Measurements from ENCODE around the gene MGST2.

The MGST2 gene

DNA sequence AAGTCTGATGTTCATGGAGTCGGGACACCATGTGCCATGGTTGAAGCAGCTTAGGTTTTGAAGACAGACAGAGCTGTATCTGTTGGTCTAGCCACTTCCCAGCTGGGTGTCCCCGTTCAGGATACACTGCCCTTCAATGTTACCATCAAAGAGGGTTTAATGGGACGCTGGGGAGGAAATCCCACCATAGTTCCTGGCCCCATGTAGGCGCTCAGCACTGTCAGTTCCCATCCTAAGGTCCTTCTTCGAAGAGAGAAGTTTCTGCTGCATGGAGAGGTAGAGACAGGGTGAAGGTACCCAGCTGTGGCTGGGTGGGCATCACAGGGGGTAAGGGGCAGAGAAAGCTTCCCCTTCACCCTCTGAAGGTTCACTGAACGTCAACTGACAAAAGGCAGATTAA, 3.7 kb downstream of the MGST2 start:
- Histone ChIP-seq H3K9ac (ENCODE audit: low read depth, low read length, poor library complexity, severe bottlenecking) (peak overlapping the region; percentile 99), H3F3A (ENCODE audit: low read depth) (no peaks in the 10 kb centered on the region), H3K4me1 (ENCODE audit: insufficient read depth, low read length, poor library complexity, severe bottlenecking) (peaks cover 62% of the 10 kb centered on the region), H3K36me3 (ENCODE audit: insufficient read depth, low read length) (peaks cover 7% of the 10 kb centered on the region), H3K4me2 (ENCODE audit: low read depth, low read length, poor library complexity, severe bottlenecking) (peak overlapping the region; percentile 90), H3K9me3 (ENCODE audit: insufficient read depth, low read depth, low read length) (no peaks in the 10 kb centered on the region), H3K4me3 (ENCODE audit: low read length, poor library complexity, severe bottlenecking) (peak overlapping the region; percentile 98), H3K79me2 (ENCODE audit: insufficient read depth, low read length) (peaks cover 94% of the 10 kb centered on the region), H4K20me1 (ENCODE audit: insufficient read depth, low read length, poor library complexity, severe bottlenecking) (peaks cover 14% of the 10 kb centered on the region), H3K27me3 (ENCODE audit: insufficient read depth, low read length, poor library complexity, severe bottlenecking) (no peaks in the 10 kb centered on the region), H2AFZ (ENCODE audit: low read length) (no peak overlapping the region), H3K9me2 (replicated peaks; ENCODE audit: low read depth, low read length) (no peaks in the 10 kb centered on the region)
- TF ChIP-seq, protein P1, sequence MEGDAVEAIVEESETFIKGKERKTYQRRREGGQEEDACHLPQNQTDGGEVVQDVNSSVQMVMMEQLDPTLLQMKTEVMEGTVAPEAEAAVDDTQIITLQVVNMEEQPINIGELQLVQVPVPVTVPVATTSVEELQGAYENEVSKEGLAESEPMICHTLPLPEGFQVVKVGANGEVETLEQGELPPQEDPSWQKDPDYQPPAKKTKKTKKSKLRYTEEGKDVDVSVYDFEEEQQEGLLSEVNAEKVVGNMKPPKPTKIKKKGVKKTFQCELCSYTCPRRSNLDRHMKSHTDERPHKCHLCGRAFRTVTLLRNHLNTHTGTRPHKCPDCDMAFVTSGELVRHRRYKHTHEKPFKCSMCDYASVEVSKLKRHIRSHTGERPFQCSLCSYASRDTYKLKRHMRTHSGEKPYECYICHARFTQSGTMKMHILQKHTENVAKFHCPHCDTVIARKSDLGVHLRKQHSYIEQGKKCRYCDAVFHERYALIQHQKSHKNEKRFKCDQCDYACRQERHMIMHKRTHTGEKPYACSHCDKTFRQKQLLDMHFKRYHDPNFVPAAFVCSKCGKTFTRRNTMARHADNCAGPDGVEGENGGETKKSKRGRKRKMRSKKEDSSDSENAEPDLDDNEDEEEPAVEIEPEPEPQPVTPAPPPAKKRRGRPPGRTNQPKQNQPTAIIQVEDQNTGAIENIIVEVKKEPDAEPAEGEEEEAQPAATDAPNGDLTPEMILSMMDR (conservative IDR thresholded peaks at IDR 0.05; ENCODE audit: low read length) = no peak
- TF ChIP-seq EZH2phosphoT487 (IDR thresholded peaks at IDR 0.05; ENCODE audit: borderline replicate concordance) = no peak

DNA sequence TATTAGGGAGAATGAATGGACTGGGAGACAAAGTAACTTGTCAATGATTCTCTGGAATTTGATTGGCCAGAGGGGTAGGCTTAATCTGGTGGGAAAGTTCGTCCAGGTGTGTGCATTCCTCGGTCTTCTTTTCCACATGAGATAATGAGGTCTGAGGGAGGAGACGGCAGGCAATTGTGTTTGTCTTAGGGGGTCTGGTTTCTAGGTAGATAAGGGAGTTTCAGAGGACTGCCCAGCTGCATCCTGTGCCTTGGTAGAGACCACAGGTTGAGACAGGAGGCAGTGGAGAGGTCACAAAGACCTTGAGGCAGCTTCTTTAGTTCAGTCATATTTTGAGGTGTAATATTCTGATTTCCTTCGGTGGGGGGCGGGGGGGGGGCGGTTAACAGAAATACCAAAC, 4.3 kb downstream of the MGST2 start:
- peak overlapping the region; percentile 98 for H3K4me3 ChIP-seq (ENCODE audit: low read length, poor library complexity, severe bottlenecking)
- no peak for TF ChIP-seq EZH2phosphoT487 (IDR thresholded peaks at IDR 0.05; ENCODE audit: borderline replicate concordance)
- TF ChIP-seq, protein P1 (conservative IDR thresholded peaks at IDR 0.05; ENCODE audit: low read length) = no peak
- H3K27me3 ChIP-seq (ENCODE audit: insufficient read depth, low read length, poor library complexity, severe bottlenecking) = no peaks in the 10 kb centered on the region
- H3K9me2 ChIP-seq (replicated peaks; ENCODE audit: low read depth, low read length) = no peaks in the 10 kb centered on the region
- H3K9me3 ChIP-seq (ENCODE audit: insufficient read depth, low read depth, low read length) = no peaks in the 10 kb centered on the region
- no peak overlapping the region for H2AFZ ChIP-seq (ENCODE audit: low read length)
- H3F3A ChIP-seq (ENCODE audit: low read depth) = no peaks in the 10 kb centered on the region
- H3K79me2 ChIP-seq (ENCODE audit: insufficient read depth, low read length) = peaks cover 98% of the 10 kb centered on the region
- peak overlapping the region; percentile 99 for H3K9ac ChIP-seq (ENCODE audit: low read depth, low read length, poor library complexity, severe bottlenecking)
- H4K20me1 ChIP-seq (ENCODE audit: insufficient read depth, low read length, poor library complexity, severe bottlenecking) = peaks cover 15% of the 10 kb centered on the region
- peak overlapping the region; percentile 90 for H3K4me2 ChIP-seq (ENCODE audit: low read depth, low read length, poor library complexity, severe bottlenecking)
- H3K36me3 ChIP-seq (ENCODE audit: insufficient read depth, low read length) = peaks cover 7% of the 10 kb centered on the region
- H3K4me1 ChIP-seq (ENCODE audit: insufficient read depth, low read length, poor library complexity, severe bottlenecking) = peaks cover 60% of the 10 kb centered on the region

DNA sequence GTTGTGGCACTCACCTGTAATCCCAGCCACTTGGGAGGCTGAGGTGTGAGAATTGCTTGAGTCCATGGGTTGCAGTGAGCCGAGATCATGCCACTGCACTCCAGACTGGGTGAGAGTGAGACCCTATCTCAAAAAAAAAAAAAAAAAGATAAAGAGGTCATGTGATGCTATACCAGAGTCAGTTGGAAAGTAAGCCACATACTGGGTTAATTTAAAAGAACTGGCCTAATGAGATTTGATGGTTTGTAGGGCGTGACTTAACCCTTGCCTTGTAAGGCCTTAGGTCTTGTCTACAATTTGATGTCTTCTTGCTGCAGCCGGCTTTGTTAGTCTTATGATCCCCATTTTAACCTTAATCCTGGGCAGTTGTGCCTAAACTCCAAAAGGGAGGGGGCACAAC, 5.2 kb downstream of the MGST2 start:
- H2AFZ ChIP-seq (ENCODE audit: low read length) = no peak overlapping the region
- H3K9me2 ChIP-seq (replicated peaks; ENCODE audit: low read depth, low read length) = no peaks in the 10 kb centered on the region
- no peaks in the 10 kb centered on the region for H3K27me3 ChIP-seq (ENCODE audit: insufficient read depth, low read length, poor library complexity, severe bottlenecking)
- peak overlapping the region; percentile 98 for H3K4me3 ChIP-seq (ENCODE audit: low read length, poor library complexity, severe bottlenecking)
- no peaks in the 10 kb centered on the region for H3F3A ChIP-seq (ENCODE audit: low read depth)
- peaks cover 7% of the 10 kb centered on the region for H3K36me3 ChIP-seq (ENCODE audit: insufficient read depth, low read length)
- H4K20me1 ChIP-seq (ENCODE audit: insufficient read depth, low read length, poor library complexity, severe bottlenecking) = peaks cover 17% of the 10 kb centered on the region
- H3K9me3 ChIP-seq (ENCODE audit: insufficient read depth, low read depth, low read length) = no peaks in the 10 kb centered on the region
- TF ChIP-seq, protein P1 (conservative IDR thresholded peaks at IDR 0.05; ENCODE audit: low read length) = no peak
- TF ChIP-seq EZH2phosphoT487 (IDR thresholded peaks at IDR 0.05; ENCODE audit: borderline replicate concordance) = no peak
- peaks cover 53% of the 10 kb centered on the region for H3K4me1 ChIP-seq (ENCODE audit: insufficient read depth, low read length, poor library complexity, severe bottlenecking)
- peak overlapping the region; percentile 90 for H3K4me2 ChIP-seq (ENCODE audit: low read depth, low read length, poor library complexity, severe bottlenecking)
- H3K79me2 ChIP-seq (ENCODE audit: insufficient read depth, low read length) = peaks cover 100% of the 10 kb centered on the region
- H3K9ac ChIP-seq (ENCODE audit: low read depth, low read length, poor library complexity, severe bottlenecking) = peak overlapping the region; percentile 3
